WTC11 (cell line): ENCODE measurements around the gene EFNA5. TPM values are rescaled to one million over a fixed set of nuclear protein-coding genes. Genes with fewer than 3 reads are reported as not detected.
"Not testable (repeated sequence)": the region's sequence is repeated elsewhere in the genome, so short reads cannot be mapped to it uniquely, and the experiment has no call there.

Experiments used
- ATAC-seq: fragments of 200-7000 bp; cut with Tn5 transposase; 2 replicates; pipeline ENCODE4 v1.10.0; 2021; ENCODE audit warnings: mild to moderate bottlenecking, moderate library complexity
- CTCF ChIA-PET: fragments of 300-600 bp; sonication (Branson Sonifier 250); formaldehyde crosslinking; loops from one replicate; lab custom pipeline; 2021; ENCODE audit warnings: antibody characterized with exemption; lab: Charles Lee
- POLR2A ChIA-PET: fragments of 350-600 bp; sonication (Branson Sonifier 250); formaldehyde crosslinking; loops from one replicate; lab custom pipeline; 2021; ENCODE audit warnings: antibody characterized with exemption; lab: Charles Lee
- DNase-seq: peaks from one replicate; pipeline ENCODE4 v3.0.0; 2021; ENCODE audit warnings: low spot score
- H3K27ac Mint-ChIP-seq: 2 replicates; pipeline ENCODE4 v1.8.0; 2021; ENCODE audit warnings: mixed read lengths
- H3K27me3 Mint-ChIP-seq: 2 replicates; pipeline ENCODE4 v1.8.0; 2021; ENCODE audit warnings: low read depth, mild to moderate bottlenecking, moderate library complexity, mixed read lengths
- H3K36me3 Mint-ChIP-seq: 2 replicates; pipeline ENCODE4 v1.8.0; 2021; ENCODE audit warnings: mixed read lengths
- H3K4me1 Mint-ChIP-seq: 2 replicates; pipeline ENCODE4 v1.8.0; 2022; ENCODE audit warnings: mixed read lengths
- H3K4me3 Mint-ChIP-seq: 2 replicates; pipeline ENCODE4 v1.8.0; 2021; ENCODE audit warnings: mild to moderate bottlenecking, moderate library complexity, mixed read lengths
- H3K9me3 Mint-ChIP-seq: 2 replicates; pipeline ENCODE4 v1.8.0; 2021; ENCODE audit warnings: mixed read lengths
- ATF1 ChIP-seq: sonication (generic); formaldehyde crosslinking; IDR thresholded peaks from 2 replicates; pipeline ENCODE4 v1.8.1; 2023; ENCODE audit warnings: mild to moderate bottlenecking, moderate library complexity, missing genetic modification reagents
- CDX4 ChIP-seq: fragments of 250-450 bp; sonication (Bioruptor Pico); IDR thresholded peaks from 2 replicates; pipeline ENCODE4 v1.9.0; 2021; ENCODE audit warnings: moderate library complexity, mild to moderate bottlenecking, inconsistent platforms, borderline replicate concordance
- CREB1 ChIP-seq: sonication (generic); formaldehyde crosslinking; IDR thresholded peaks from 2 replicates; pipeline ENCODE4 v1.8.0; 2023; ENCODE audit warnings: mild to moderate bottlenecking, missing genetic modification reagents
- FOXP1 ChIP-seq: sonication (generic); formaldehyde crosslinking; IDR thresholded peaks from 2 replicates; pipeline ENCODE4 v1.8.0; 2022; ENCODE audit warnings: missing genetic modification reagents, mild to moderate bottlenecking, moderate library complexity, borderline replicate concordance
- GRHL2 ChIP-seq: fragments of 250-450 bp; sonication (Bioruptor Pico); IDR thresholded peaks from 2 replicates; pipeline ENCODE4 v1.8.0; 2022; ENCODE audit warnings: mild to moderate bottlenecking, moderate library complexity; ENCODE audit not compliant: insufficient replicate concordance, severe bottlenecking
- MAX ChIP-seq: sonication (generic); formaldehyde crosslinking; IDR thresholded peaks from 2 replicates; pipeline ENCODE4 v1.8.0; 2022; ENCODE audit warnings: mild to moderate bottlenecking, missing genetic modification reagents
- MXD4 ChIP-seq: fragments of 250-450 bp; sonication (Bioruptor Pico); IDR thresholded peaks from 2 replicates; pipeline ENCODE4 v1.8.0; 2021; ENCODE audit warnings: mild to moderate bottlenecking, moderate library complexity, borderline replicate concordance
- NFATC4 ChIP-seq: fragments of 250-450 bp; sonication (Bioruptor Pico); IDR thresholded peaks from 2 replicates; pipeline ENCODE4 v1.9.0; 2021; ENCODE audit warnings: mild to moderate bottlenecking
- SMAD3 ChIP-seq: sonication (generic); formaldehyde crosslinking; IDR thresholded peaks from 2 replicates; pipeline ENCODE4 v1.8.0; 2022; ENCODE audit warnings: missing genetic modification reagents, mild to moderate bottlenecking, borderline replicate concordance
- SMAD4 ChIP-seq: sonication (generic); formaldehyde crosslinking; IDR thresholded peaks from 2 replicates; pipeline ENCODE4 v1.8.0; 2022; ENCODE audit warnings: mild to moderate bottlenecking, missing genetic modification reagents
- SOX15 ChIP-seq: fragments of 250-450 bp; sonication (Bioruptor Pico); IDR thresholded peaks from 2 replicates; pipeline ENCODE4 v1.9.0; 2021; ENCODE audit warnings: mild to moderate bottlenecking
- ZBTB43 ChIP-seq: sonication (generic); formaldehyde crosslinking; IDR thresholded peaks from 2 replicates; pipeline ENCODE4 v1.8.1; 2023; ENCODE audit warnings: mild to moderate bottlenecking, missing genetic modification reagents
- ZMAT4 ChIP-seq: fragments of 250-450 bp; sonication (Bioruptor Pico); IDR thresholded peaks from 2 replicates; pipeline ENCODE4 v1.9.0; 2021; ENCODE audit warnings: mild to moderate bottlenecking
- ZNF232 ChIP-seq: sonication (generic); formaldehyde crosslinking; IDR thresholded peaks from 2 replicates; pipeline ENCODE4 v1.8.0; 2022; ENCODE audit warnings: mild to moderate bottlenecking, missing genetic modification reagents
- ZNF512 ChIP-seq: sonication (generic); formaldehyde crosslinking; IDR thresholded peaks from 2 replicates; pipeline ENCODE4 v1.8.1; 2022; ENCODE audit warnings: missing genetic modification reagents, borderline replicate concordance
- total RNA-seq: library from RNA; stranded (reverse); gene quantifications from 3 replicates; pipeline ENCODE4 v1.2.3, GENCODE V29; 2021
- TF ChIP-seq, protein P1 (sequence below): sonication (generic); formaldehyde crosslinking; IDR thresholded peaks from 2 replicates; pipeline ENCODE4 v1.8.1; 2022; ENCODE audit warnings: low read depth, mild to moderate bottlenecking, moderate library complexity, missing genetic modification reagents, borderline replicate concordance
- TF ChIP-seq, protein P2 (sequence below): sonication (generic); formaldehyde crosslinking; IDR thresholded peaks from 2 replicates; pipeline ENCODE4 v1.8.0; 2023; ENCODE audit warnings: missing genetic modification reagents, mild to moderate bottlenecking, borderline replicate concordance
- TF ChIP-seq, protein P3 (sequence below): sonication (generic); formaldehyde crosslinking; IDR thresholded peaks from 2 replicates; pipeline ENCODE4 v1.8.0; 2022; ENCODE audit warnings: mild to moderate bottlenecking, missing genetic modification reagents

EFNA5 gene
- total RNA-seq, 1 experiment from 2014 or later = 17.4 TPM

GRCh38 chr5:107455111-107455544, 215.6 kb downstream of the EFNA5 start:
- POLR2A ChIA-PET = no interaction called here
- TF ChIP-seq ZBTB43 (CRISPR knock-in tag) = no peak
- TF ChIP-seq, protein P1, sequence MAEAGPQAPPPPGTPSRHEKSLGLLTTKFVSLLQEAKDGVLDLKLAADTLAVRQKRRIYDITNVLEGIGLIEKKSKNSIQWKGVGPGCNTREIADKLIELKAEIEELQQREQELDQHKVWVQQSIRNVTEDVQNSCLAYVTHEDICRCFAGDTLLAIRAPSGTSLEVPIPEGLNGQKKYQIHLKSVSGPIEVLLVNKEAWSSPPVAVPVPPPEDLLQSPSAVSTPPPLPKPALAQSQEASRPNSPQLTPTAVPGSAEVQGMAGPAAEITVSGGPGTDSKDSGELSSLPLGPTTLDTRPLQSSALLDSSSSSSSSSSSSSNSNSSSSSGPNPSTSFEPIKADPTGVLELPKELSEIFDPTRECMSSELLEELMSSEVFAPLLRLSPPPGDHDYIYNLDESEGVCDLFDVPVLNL (CRISPR knock-in tag) = no peak
- no peak for TF ChIP-seq SMAD4 (CRISPR knock-in tag)
- no peak for TF ChIP-seq MAX (CRISPR knock-in tag)
- TF ChIP-seq FOXP1 (CRISPR knock-in tag) = no peak
- no peak for TF ChIP-seq ZMAT4
- TF ChIP-seq MXD4 (CRISPR knock-in tag) = no peak
- no peak for TF ChIP-seq CDX4 (CRISPR knock-in tag)
- no peak for TF ChIP-seq ZNF512 (CRISPR knock-in tag)
- TF ChIP-seq NFATC4 (CRISPR knock-in tag) = no peak
- no peak for TF ChIP-seq ZNF232 (CRISPR knock-in tag)
- TF ChIP-seq GRHL2 (CRISPR knock-in tag) = no peak
- TF ChIP-seq SMAD3 (CRISPR knock-in tag) = no peak

DNA sequence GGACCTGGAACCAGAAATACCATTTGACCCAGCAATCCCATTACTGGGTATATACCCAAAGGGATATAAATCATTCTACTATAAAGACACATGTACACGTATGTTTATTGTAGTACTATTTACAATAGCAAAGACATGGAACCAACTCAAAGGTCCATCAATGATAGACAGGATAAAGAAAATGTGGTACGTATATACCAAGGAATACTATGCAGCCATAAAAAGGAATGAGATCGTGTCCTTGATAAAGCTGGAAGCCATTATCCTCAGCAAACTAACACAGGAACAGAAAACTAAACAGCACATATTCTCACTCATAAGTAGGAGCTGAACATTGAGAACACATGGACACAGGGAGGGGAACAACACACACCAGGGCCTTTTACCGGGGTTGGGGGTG, 218.9 kb downstream of the EFNA5 start:
- ChIA-PET CTCF (interaction anchor here (0.9 kb wide), 1 partner anchor 120 kb away, joined by 3 read pairs; no protein-coding TSS in a partner anchor), POLR2A (interaction anchor here (1.3 kb wide), 1 partner anchor 9 kb away, joined by 3 read pairs; no protein-coding TSS in a partner anchor)
- not testable (repeated sequence) for H3K27ac Mint-ChIP-seq, DNase-seq, H3K4me3 Mint-ChIP-seq, H3K9me3 Mint-ChIP-seq, H3K27me3 Mint-ChIP-seq, ATAC-seq, H3K36me3 Mint-ChIP-seq
- H3K4me1 Mint-ChIP-seq = peaks cover 49% of the 10 kb centered on the region

More at GRCh38 chr5:107455111-107455544, 215.6 kb downstream of the EFNA5 start:
- peaks cover 59% of the 10 kb centered on the region for H3K4me1 Mint-ChIP-seq
- no peak overlapping the region for H3K4me3 Mint-ChIP-seq
- no peak overlapping the region for H3K27ac Mint-ChIP-seq
- peaks cover 12% of the 10 kb centered on the region for H3K9me3 Mint-ChIP-seq
- ATAC-seq (no peak; the same call in 1 of the 2 replicates), DNase-seq (no peak)
- CTCF ChIA-PET = interaction anchor here (2.2 kb wide), 1 partner anchor 117 kb away, joined by 7 read pairs; no protein-coding TSS in a partner anchor
- H3K36me3 Mint-ChIP-seq = peaks cover 8% of the 10 kb centered on the region
- no peaks in the 10 kb centered on the region for H3K27me3 Mint-ChIP-seq

GRCh38 chr5:107451028-107451427, 219.7 kb downstream of the EFNA5 start:
- peaks cover 6% of the 10 kb centered on the region for H3K9me3 Mint-ChIP-seq
- no peaks in the 10 kb centered on the region for H3K27me3 Mint-ChIP-seq
- no peak overlapping the region for H3K4me3 Mint-ChIP-seq
- H3K4me1 Mint-ChIP-seq = peaks cover 42% of the 10 kb centered on the region
- ChIA-PET POLR2A (interaction anchor here (1.3 kb wide), 1 partner anchor 10 kb away, joined by 3 read pairs; no protein-coding TSS in a partner anchor), CTCF (interaction anchor here (1.0 kb wide), 1 partner anchor 121 kb away, joined by 3 read pairs; no protein-coding TSS in a partner anchor)
- DNase-seq (no peak), ATAC-seq (no peak)
- H3K36me3 Mint-ChIP-seq = peaks cover 4% of the 10 kb centered on the region; the same call in 1 of the 2 replicates
- no peak overlapping the region for H3K27ac Mint-ChIP-seq
- no peak for TF ChIP-seq ATF1 (CRISPR knock-in tag)
- no peak for TF ChIP-seq CREB1 (CRISPR knock-in tag)
- TF ChIP-seq, protein P2, sequence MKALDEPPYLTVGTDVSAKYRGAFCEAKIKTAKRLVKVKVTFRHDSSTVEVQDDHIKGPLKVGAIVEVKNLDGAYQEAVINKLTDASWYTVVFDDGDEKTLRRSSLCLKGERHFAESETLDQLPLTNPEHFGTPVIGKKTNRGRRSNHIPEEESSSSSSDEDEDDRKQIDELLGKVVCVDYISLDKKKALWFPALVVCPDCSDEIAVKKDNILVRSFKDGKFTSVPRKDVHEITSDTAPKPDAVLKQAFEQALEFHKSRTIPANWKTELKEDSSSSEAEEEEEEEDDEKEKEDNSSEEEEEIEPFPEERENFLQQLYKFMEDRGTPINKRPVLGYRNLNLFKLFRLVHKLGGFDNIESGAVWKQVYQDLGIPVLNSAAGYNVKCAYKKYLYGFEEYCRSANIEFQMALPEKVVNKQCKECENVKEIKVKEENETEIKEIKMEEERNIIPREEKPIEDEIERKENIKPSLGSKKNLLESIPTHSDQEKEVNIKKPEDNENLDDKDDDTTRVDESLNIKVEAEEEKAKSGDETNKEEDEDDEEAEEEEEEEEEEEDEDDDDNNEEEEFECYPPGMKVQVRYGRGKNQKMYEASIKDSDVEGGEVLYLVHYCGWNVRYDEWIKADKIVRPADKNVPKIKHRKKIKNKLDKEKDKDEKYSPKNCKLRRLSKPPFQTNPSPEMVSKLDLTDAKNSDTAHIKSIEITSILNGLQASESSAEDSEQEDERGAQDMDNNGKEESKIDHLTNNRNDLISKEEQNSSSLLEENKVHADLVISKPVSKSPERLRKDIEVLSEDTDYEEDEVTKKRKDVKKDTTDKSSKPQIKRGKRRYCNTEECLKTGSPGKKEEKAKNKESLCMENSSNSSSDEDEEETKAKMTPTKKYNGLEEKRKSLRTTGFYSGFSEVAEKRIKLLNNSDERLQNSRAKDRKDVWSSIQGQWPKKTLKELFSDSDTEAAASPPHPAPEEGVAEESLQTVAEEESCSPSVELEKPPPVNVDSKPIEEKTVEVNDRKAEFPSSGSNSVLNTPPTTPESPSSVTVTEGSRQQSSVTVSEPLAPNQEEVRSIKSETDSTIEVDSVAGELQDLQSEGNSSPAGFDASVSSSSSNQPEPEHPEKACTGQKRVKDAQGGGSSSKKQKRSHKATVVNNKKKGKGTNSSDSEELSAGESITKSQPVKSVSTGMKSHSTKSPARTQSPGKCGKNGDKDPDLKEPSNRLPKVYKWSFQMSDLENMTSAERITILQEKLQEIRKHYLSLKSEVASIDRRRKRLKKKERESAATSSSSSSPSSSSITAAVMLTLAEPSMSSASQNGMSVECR (CRISPR knock-in tag) = no peak
- TF ChIP-seq SOX15 (CRISPR knock-in tag) = no peak
- TF ChIP-seq, protein P3, sequence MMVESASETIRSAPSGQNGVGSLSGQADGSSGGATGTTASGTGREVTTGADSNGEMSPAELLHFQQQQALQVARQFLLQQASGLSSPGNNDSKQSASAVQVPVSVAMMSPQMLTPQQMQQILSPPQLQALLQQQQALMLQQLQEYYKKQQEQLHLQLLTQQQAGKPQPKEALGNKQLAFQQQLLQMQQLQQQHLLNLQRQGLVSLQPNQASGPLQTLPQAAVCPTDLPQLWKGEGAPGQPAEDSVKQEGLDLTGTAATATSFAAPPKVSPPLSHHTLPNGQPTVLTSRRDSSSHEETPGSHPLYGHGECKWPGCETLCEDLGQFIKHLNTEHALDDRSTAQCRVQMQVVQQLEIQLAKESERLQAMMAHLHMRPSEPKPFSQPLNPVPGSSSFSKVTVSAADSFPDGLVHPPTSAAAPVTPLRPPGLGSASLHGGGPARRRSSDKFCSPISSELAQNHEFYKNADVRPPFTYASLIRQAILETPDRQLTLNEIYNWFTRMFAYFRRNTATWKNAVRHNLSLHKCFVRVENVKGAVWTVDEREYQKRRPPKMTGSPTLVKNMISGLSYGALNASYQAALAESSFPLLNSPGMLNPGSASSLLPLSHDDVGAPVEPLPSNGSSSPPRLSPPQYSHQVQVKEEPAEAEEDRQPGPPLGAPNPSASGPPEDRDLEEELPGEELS = no peak
